ENCODE measurements around the gene OR10G8. TPM values are rescaled to one million over a fixed set of nuclear protein-coding genes. Genes with fewer than 3 reads are reported as not detected.
"Not testable (repeated sequence)": the region's sequence is repeated elsewhere in the genome, so short reads cannot be mapped to it uniquely, and the experiment has no call there.

Gene OR10G8, protein sequence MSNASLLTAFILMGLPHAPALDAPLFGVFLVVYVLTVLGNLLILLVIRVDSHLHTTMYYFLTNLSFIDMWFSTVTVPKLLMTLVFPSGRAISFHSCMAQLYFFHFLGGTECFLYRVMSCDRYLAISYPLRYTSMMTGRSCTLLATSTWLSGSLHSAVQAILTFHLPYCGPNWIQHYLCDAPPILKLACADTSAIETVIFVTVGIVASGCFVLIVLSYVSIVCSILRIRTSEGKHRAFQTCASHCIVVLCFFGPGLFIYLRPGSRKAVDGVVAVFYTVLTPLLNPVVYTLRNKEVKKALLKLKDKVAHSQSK
- not detected for polyA plus RNA-seq (2012; ENCODE audit: insufficient read depth, insufficient read length)

DNA sequence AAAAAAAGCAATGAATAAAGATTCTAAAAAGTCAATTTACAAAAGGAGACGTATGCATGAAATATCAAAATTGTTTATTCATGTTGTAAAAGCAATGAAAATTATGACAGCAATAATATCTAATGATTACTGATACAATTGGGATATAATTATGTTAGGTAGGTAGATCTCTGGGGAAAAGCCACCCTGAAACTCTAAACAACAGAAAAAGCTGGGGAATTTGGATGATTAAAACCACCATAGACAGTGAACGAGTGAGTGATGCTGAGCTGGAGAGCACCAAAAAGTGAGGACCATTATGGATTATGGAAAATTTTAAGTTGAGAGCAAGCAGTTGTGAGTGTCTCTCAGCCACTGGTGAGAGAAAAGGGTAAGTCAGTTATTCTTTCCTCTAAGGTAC is at the start of gene OR10G8:
Gene OR10G8 (plus strand): TSS at position 301 of the 400 bp plus-strand sequence. CDS start 2,825 bp downstream, outside the sequence.
- no peak within 1 kb of the TSS for H3K4me3 ChIP-seq (ENCODE audit: low read length)
- no peak for DNase-seq (ENCODE audit: low read depth, low spot score)

DNA sequence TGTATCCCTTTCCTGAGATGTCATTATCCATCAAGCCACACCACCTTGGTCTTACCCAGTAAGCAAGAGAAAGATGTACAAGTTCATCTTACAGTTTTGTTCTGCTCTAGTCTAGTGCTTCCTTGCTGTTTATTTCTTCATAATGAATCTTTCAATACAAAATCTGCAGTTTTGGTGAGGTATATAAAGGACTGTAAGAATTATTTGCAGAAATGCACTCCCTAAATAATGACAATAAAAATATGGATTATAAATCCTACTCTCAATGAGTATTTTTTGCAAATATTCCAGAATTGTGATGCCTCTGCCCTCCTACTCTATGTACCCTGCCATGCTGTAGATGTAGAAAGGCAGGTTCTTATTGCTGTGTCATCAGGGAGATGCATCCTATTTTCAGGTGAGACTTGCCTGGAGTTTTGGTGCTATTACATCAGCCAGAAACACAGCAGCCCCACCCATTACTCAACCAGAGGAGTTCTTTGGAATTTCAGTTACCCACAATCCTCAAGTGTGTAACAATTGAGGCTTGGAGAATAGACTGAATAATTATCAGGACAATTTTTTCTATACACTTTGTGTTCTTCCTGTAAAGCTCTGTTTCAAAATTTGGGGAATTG is 48.8 kb upstream of the OR10G8 start, which contains the start of gene OR10S1:
Gene OR10S1 (minus strand): TSS at position 51 of the 617 bp plus-strand sequence. CDS start 117 bp downstream, outside the sequence.
- no peak within 1 kb of the TSS for H3K4me3 ChIP-seq (ENCODE audit: low read length)
- no peak for DNase-seq (ENCODE audit: low read depth, low spot score)

DNA sequence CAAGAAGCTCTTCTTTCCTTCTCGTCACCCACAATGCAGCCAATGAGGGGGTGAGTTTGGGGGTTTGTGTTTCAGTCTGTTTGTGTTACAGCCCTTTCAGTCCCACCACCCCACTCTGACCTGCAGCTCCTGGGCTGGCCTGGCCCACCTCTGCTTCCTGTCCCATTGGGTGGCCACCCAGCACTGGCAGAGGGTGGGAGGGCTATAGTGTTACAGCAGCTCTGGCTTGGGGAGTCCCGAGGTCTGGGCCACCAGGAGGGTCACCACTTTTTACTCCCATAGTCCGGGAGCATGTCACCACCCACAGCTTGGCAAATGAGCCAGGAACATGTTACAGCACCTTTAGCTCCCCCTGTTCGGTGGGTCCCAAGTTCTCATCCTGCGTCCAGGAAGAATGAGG is 47.3 kb upstream of the OR10G8 start:
- H3K4me3 ChIP-seq (ENCODE audit: low read length) = no peak overlapping the region
- DNase-seq (ENCODE audit: low read depth, low spot score) = no peak

DNA sequence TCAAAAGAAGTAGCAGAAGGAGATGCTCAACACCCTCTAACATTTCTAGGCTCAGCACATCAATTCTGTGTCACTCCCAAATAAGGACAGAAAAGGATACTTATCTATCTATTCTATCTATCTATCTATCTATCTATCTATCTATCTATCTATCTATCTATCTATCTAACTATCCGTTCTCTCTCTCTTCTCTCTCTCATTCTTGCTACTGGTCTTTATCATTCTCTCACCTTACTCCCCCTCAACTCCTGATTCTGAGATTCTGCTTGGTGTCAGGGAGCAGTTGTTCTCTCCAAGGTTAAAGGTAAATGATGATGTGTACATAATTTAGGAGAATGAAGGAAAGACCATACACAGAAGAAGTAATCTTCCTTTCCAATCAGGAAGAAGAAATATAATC is 31.5 kb upstream of the OR10G8 start, which contains the start of gene OR10G6:
Gene OR10G6 (minus strand): TSS at position 43 of the 400 bp plus-strand sequence. CDS start 0 bp downstream, at position 43.
- H3K4me3 ChIP-seq (ENCODE audit: low read length) = no peak within 1 kb of the TSS
- DNase-seq (ENCODE audit: low read depth, low spot score) = no peak

DNA sequence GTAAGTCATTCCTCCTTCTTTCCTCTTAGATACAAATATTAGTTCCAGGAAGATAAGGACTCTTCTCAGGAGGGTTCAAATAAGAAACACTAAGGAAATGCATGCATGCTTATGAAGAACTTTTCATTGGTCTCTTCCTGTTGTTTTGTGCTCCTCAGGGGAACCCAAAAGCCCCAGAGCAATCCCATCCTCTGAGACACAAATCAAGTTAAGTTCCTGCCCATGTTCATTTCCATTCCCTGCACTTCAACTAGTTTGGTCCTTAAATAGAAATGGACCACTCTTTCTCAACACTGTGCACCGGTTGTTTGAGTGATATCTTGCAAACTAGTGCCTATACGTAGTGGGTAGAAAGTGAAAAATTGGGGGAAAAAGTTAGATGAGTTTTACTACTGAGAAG is 13.9 kb upstream of the OR10G8 start, which contains the start of gene OR10G4:
Gene OR10G4 (plus strand): TSS at position 301 of the 400 bp plus-strand sequence. CDS start 2,578 bp downstream, outside the sequence.
- no peak within 1 kb of the TSS for H3K4me3 ChIP-seq (ENCODE audit: low read length)
- DNase-seq (ENCODE audit: low read depth, low spot score) = no peak

DNA sequence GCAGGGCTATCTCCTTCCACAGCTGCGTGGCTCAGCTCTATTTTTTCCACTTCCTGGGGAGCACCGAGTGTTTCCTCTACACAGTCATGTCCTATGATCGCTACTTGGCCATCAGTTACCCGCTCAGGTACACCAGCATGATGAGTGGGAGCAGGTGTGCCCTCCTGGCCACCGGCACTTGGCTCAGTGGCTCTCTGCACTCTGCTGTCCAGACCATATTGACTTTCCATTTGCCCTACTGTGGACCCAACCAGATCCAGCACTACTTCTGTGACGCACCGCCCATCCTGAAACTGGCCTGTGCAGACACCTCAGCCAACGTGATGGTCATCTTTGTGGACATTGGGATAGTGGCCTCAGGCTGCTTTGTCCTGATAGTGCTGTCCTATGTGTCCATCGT is 10.8 kb upstream of the OR10G8 start:
- H3K4me3 ChIP-seq (ENCODE audit: low read length); DNase-seq (ENCODE audit: low read depth, low spot score): not testable (repeated sequence)

DNA sequence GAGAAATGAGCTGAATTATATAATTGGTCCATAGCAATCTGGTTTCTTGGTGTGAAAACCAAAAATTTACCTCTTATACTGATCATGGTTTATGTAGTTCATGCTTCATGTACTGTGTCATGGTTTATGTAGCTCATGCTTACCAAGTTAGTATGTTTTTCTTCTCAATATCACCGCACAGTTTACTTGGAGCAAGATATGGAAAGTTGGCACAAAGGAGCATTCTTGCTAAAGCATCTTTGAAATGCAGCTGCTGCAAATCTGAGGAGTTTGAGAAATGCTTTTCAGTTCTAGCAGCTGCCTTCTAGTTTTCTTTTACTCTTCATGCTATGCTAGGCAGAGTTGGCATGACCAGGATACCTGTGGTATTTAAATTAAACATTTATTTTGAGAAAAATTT is 10.1 kb downstream of the OR10G8 start:
- no peak overlapping the region for H3K4me3 ChIP-seq (ENCODE audit: low read length)
- no peak for DNase-seq (ENCODE audit: low read depth, low spot score)

DNA sequence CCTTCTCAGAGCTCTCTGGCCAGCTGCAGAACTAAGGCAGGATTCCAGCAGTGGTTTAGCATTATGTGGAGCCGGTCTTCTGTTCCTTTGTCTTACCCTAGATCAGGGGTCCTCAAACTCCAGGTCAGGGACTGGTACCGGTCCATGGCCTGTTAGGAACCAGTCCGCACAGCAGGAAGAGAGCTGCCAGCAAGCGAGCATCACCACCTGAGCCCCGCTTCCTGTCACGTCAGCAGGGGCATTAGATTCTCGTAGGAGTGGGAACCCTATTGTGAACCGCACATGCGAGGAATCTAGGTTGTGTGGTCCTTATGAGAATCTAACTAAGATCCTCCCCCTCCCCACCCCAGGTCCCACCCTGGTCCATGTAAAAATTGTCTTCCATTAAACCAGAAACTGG is 13.0 kb downstream of the OR10G8 start:
- no peak overlapping the region for H3K4me3 ChIP-seq (ENCODE audit: low read length)
- no peak for DNase-seq (ENCODE audit: low read depth, low spot score)

DNA sequence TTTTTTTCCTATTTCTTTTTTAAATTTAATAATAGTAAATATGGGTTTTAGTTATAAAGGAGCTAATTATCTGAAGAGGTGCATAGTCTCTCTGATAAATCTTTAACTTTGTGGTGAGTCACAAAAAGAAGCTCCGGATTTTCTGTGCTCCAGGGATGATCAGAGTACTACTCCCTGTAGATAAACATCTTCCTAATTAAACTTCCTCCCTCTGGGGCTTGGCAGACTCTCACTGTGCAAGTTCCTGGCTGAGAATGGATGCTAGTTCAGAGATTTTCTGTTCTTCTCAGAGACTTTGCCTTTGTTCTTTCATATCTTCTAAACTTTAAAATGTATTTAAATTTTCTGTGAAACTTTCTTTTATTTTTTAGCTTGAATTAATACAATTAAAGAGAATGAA is 14.7 kb downstream of the OR10G8 start, which contains the start of gene OR10G7:
Gene OR10G7 (minus strand): TSS at position 72 of the 400 bp plus-strand sequence. CDS start 2,324 bp downstream, outside the sequence.
- no peak within 1 kb of the TSS for H3K4me3 ChIP-seq (ENCODE audit: low read length)
- no peak for DNase-seq (ENCODE audit: low read depth, low spot score)

DNA sequence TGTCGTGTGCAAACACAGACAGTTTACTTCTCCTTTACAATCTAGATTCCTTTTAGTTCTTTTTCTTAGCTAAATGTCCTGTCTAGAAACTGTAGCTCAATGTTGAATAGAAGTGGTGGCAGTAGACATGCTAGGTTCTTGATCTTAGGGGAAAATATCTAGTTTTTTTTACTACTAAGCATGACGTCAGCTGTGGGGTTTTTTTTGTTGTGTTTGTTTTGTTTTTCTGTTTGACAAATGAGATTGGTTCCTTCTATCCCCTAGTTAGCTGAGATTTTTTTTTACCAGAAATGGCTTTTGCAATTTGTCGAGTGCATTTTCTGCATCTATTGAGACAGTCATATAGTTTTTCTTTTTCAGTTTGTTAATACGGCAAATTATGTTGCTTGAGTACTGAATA is 16.8 kb downstream of the OR10G8 start:
- H3K4me3 ChIP-seq (ENCODE audit: low read length) = no peak overlapping the region
- DNase-seq (ENCODE audit: low read depth, low spot score) = no peak

DNA sequence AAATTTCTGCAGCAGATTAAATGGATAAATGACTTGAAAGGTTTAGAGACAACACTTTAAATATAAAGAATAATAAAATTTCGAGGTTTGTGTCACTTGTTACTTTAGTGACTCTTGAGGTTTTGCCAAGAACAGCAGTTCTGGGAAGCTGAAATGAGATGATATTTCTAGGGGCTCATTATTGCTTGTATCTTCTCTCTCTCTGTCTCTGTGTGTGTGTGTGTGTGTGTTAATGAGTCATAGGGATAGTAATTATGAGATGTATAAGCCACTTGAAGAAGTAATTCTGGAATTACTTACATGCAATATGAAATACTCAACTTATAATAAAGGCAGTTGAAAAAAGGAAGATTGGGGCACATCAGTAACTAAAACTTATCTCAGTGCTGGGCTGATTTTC is 24.1 kb downstream of the OR10G8 start:
- no peak for DNase-seq (ENCODE audit: low read depth, low spot score)
- no peak overlapping the region for H3K4me3 ChIP-seq (ENCODE audit: low read length)

DNA sequence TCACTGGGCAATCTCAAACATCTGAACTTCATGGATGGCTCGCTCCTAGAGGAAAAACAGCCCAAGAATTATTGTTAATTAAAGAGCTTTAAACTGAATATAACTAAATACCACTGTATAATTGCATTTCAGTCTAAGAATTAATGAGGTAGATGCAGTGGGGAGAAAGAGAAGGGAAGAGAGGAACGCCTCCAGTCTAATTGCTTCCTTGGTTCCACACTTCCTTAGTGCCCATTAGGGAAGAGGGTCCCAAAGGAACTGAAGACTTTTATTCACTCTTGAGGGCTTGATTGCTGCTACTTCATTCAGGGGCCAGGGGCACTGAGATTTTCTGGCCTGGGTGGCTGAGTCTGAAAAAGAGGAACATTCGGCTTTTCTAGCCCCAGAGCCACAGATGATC is 26.4 kb downstream of the OR10G8 start:
- H3K4me3 ChIP-seq (ENCODE audit: low read length) = no peak overlapping the region
- no peak for DNase-seq (ENCODE audit: low read depth, low spot score)

DNA sequence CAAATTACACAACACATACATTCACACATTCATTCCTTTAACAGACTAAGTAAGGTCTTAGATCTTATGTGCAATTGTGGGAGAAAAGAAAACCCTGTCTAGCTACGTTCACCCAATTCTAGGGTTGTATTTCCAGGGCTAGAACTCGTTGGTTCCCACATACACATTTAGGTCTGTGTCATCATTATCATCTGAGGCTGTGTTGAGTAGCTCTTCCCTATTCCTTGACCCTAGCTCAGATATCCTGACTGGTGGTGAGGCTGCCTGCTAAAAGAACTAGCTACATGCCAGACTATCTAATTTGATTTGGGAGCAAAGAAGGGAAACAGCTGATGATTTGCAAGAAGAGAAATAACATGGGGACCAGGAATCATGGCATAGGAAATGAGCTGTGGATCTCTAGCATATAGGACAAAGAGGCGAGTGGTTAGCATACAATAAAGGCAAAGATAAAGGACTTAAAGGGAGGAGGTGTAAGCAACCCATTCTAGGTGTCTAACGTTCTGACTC is 42.1 kb downstream of the OR10G8 start:
- no peak overlapping the region for H3K4me3 ChIP-seq (ENCODE audit: low read length)
- no peak for DNase-seq (ENCODE audit: low read depth, low spot score)

DNA sequence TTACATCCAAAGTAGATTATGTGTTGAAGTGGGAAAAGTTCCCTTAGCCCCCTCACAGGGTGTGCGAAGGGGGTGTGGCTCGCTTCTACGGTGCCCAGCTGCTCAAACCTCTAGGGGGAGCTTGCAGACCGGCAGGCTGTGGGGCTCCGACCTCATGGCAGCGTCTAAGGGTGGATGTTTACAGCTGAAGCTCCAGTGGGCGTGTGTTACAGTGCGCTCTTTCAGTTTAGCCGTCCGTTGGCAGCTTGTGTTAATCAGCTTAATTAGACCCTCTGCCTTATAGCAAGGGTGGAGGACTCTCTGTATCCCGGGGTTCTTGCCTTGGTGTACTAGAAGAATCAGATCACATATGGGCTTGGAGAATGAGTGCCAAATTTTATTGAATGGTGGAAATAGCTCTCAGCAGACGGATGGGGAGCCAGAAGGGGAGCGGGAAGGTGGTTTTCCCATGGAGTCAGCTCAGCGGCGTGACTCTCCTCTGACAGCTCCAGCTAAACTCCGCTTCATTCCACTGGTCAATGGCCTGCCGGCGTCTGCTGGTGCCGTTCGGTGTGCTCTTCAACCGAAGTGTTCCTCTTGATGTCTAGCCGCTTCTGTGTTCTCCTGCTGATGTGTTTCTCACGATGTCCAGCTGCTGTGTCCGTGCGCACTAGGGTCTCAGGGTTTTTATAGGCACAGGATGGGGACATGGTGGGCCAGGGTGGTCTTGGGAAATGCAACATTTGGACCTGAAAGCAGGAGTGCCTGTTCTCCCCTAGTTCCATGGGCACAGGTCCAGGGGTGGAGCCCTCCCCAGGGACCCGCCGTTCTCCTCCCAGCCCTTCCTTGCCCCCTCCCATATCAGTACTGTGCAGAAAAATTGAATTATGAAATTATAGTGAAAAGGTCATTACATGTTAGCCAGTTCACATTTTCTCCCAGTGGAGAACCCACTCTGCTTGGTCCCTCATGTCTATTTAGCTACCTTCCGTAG is 43.1 kb downstream of the OR10G8 start:
- DNase-seq (ENCODE audit: low read depth, low spot score) = peak; percentile 62
- H3K4me3 ChIP-seq (ENCODE audit: low read length) = peak overlapping the region; percentile 23

DNA sequence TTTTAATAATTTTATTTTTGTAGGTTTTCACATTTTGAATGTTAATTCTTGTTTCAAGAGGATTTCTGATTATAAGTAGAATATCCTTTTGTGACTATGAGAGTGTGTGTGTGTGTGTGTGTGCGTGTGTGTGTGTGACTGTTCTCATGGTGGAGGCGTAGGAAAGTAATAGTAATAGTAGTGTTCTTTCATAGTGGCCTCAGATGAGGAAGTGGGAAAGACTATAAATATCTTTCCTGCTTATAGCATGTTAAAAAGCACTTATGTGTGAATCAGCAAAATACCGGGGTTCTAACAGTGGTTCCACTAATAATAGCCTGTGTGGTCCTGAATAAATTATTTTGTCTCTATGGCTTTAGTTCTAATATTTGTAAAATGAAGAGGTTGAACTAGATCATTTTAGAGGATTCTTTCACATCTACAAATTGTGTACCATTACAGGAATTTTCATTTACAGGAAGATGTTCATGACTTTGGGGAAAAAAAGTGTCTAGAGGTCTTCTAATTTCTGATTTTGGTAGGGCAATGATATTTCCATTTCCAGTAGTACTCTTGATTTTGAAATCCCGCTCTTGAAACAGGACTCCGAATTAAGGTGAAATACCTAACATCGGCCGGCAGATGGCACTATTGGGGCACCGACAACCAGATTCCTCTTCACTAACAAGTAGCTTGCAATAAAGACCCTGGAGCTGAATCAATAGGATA is 44.5 kb downstream of the OR10G8 start:
- peak; percentile 66 for DNase-seq (ENCODE audit: low read depth, low spot score)
- no peak overlapping the region for H3K4me3 ChIP-seq (ENCODE audit: low read length)

DNA sequence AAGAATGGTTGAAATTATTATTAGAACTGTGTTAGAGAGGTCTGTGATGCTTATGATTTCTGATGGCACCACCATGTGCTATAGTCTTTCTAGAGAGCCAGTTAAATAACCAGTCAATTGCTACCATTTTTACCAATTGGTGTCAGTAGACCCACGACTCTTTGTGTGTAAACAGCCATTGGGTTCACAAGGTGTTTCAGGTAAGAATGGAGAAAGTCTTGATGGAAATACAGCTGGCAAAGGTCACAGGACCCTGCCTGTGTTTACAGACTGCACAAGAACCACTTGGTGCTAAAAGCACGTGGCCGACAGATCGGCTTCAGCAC is 45.0 kb downstream of the OR10G8 start:
- DNase-seq (ENCODE audit: low read depth, low spot score) = no peak
- H3K4me3 ChIP-seq (ENCODE audit: low read length) = no peak overlapping the region

DNA sequence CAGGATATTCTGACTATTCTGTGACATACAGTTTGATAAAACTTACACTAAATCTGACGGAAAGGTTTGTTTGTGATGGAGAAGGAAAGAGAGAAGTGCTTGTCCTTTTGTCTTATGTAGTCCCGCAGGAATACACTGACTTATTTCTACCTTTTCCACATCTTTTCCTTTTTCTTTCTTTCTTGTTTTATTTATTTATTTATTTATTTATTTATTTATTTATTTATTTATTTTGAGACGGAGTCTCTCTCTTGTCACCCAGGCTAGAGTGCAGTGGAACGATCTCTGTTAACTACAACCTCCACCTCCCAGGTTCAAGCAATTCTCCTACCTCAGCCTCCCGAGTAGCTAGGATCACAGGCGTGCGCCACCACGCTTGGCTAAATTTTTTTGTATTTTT is 45.5 kb downstream of the OR10G8 start:
- DNase-seq (ENCODE audit: low read depth, low spot score) = no peak

DNA sequence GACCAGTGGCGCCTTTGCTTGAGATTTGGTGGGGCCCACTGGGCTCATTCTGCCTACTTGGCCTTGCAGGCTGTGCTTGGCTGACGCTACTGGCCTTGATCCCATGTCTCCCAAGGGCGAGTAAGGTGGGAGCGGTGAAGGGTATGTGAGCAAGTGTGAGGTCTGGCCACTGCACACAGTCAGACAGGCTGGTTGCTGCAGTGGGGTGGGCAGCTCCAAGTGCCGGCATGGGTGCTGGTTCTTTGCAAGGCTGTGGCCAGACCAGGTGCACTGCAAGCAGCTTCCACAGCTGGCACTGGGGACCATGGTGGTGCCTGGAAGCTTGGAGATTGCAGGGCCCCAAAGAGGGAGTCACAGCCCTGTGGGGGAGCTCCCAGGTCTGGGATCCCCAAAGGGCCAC is 48.0 kb downstream of the OR10G8 start:
- DNase-seq (ENCODE audit: low read depth, low spot score) = no peak
- no peak overlapping the region for H3K4me3 ChIP-seq (ENCODE audit: low read length)

More for the DNA sequence above, 45.5 kb downstream of the OR10G8 start:
- H3K4me3 ChIP-seq (ENCODE audit: low read length) = no peak overlapping the region

DNA sequence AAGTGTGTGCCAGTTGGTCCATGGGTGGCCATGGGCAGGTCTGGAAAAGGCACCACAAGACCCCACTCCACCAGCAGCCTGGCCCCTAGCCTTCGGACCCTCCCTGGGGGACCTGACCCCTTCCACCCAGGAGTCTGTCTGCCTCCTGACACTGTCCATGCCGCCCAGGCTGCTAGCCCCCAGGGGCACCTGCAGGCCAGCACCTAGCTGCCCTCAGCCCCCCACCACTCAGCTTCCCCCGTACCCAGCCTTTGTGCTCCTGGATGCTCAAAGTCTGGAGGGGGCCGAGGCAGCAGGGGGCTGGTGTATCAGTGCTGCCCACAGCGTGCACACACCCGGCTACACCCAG is 48.9 kb downstream of the OR10G8 start:
- DNase-seq (ENCODE audit: low read depth, low spot score) = no peak
- no peak overlapping the region for H3K4me3 ChIP-seq (ENCODE audit: low read length)

Measured in Jurkat, Clone E6-1 (cell line).